Activated naive CD8-positive, alpha-beta T cell treated with anti-CD3 and anti-CD28 coated beads, Interleukin-2, amount 50 U/mL, for 16 hours (primary cell): Measurements from ENCODE around the gene MPC2.
"Not testable (repeated sequence)": the region's sequence is repeated elsewhere in the genome, so short reads cannot be mapped to it uniquely, and the experiment has no call there.

Experiments used
- DNase-seq: peaks from one replicate; pipeline ENCODE4 v3.0.0-alpha.2; 2020; ENCODE audit warnings: low read depth, low spot score

The MPC2 gene

DNA sequence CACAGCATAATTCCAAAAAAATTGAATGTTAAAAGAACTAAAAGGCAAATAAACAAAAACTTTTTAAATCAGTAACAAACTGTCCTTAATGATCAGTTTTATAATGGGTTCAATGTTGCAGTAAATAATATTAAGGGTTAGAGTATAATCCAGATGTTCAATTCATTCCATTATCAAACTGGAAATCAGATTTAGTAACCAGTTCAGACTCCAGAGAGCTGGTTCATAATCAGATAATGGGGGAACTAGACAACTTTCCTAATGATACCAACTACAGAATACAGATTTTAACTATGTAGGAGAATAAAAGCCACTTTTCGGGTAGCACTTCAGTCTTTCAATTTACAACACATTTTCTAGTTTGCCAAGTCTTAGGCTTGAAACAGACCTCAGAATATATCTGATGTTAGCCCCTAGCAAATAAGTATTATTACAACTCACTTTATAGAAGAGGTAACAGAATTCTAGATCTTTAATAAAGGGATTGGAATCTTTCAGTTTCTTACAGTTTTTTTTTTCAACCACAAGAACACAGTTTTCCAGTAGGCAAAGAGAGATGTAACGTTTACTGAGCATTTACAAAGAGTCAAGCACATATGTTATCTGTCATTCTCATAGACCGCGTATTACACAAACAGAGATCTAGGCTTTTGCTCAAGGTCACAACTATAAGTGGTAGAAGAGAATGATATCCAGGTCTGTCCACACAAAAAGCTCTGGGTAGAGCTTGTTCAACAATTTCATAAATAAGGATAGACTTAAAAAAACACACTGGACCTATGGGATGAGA lies 2.3 kb downstream of the MPC2 start:
- DNase-seq, result no peak

GRCh38 chr1:167933788-167934187 lies 3.1 kb downstream of the MPC2 start:
- DNase-seq, result no peak

DNA sequence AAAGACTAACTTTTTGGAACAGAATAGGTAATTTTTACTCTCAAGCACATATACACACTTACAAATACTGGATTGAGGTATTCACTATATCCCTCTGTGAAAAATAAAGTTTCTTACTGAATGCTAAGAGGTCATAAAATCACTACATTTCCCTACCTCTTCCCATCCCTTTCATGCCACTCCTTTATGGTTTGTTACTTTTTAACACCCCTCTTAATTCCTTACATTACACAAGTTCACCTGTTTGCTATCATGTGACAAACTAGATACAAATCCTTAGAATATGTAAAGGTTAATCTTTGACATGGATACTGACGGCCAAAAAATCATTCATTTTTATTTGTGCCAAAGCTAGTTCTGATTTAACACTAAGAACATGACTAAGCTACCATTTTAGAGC lies 7.1 kb downstream of the MPC2 start:
- DNase-seq, result no peak

- DNase-seq, result not testable (repeated sequence)
Measured at GRCh38 chr1:167928919-167929318, 8.0 kb downstream of the MPC2 start.

DNA sequence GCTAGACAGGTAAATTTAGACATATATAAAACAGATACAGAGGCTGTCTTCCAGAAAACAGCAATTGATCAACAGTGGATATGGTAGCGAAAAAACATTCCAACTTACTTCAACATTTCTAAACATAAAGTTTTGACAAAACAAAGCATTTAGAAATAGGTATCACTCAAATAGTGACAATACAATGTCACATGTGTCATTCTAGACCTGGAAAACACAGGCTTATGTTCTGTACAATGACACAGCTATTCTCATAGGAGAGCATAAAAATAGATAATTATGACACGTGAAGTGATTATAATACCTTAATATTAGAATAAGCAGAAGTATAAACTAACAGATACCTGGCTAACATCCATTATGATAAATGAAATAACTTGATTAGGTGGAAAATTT lies 8.4 kb downstream of the MPC2 start:
- DNase-seq, result no peak

DNA sequence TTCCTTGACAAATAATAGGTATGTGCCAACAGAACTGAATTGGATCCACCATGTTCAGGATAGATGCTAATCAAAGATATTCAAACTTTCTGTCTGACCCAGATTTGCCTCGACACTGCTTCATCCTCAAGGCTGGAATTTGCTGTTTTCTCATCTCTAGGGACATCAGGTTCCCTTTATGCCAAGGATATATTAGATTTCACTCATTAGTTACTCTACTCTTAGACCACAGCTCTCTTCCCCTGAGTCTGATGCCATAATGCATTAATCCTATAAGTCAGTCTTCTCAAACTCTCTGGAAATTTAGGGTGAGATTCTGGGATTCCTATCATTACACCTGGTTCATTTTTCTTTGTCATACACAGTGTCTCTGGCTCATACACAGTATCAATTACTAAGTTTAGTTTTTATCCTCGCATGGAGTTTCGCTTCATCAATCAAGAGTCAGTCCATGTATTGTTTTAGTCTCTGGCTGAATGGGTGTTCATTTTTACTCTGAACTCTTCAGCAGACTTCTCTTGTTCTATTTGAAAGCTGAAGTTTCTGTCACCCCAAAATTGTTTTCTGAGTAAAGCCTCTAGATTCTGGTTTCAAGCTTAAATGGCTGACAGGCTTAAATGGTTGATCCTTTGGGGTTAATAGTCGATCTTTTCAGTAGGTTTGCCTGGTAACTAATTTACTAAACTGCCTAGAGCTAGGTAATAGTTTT lies 9.7 kb downstream of the MPC2 start:
- no peak for DNase-seq

GRCh38 chr1:167926486-167926997 lies 10.3 kb downstream of the MPC2 start:
- no peak for DNase-seq

- no peak for DNase-seq
Measured at GRCh38 chr1:167924543-167925231, 12.2 kb downstream of the MPC2 start.

DNA sequence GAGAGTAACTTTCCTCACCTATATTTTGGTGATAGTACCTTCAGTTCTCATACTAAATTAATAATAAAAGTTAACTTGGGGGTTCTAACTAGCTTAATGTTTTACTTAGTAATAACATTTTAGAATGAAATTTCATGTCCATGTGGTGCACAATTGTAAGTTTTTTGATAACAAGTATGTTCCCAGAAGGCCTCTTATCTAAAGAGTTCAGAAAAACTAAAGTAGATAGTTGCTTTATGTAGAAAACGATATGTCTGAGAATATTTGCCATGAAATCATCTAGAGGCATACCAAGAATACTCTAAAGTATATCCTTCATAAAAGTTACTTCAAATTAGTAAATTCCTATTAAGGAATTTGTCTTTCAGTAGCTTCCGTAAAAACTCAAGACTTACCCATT lies 12.8 kb downstream of the MPC2 start:
- no peak for DNase-seq

DNA sequence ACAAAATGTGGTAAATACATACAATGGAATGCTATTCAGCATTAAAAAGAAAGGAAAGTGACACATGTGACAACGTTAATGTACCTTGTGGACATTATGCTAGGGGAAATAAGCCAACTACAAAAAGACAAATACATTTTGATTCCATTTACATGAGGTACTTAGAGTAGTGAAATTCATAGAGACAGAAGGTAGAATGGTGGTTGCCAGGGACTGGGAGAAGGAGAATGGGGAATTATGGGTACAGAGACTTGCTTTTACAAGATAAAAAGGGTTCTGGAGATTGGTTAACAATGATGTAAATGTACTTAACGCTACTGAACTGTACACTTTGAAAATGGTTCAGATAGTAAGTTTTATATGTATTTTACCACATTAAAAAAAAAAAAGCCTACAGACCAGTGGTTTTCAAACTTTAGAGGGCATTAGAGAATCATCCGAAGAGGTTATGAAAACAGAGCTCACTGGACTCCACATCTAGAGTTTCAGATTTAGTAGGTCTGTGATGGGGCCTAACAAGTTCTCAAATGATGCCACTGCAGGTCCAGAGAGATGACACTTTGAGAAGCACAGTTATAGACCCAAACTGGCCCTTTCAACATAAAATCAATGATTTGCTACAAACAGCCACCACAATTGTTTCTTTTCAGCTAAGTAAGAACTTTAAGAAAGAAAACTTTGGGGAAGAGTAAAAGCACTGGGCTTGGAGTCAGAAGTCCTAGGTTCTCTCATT lies 13.4 kb downstream of the MPC2 start:
- no peak for DNase-seq

DNA sequence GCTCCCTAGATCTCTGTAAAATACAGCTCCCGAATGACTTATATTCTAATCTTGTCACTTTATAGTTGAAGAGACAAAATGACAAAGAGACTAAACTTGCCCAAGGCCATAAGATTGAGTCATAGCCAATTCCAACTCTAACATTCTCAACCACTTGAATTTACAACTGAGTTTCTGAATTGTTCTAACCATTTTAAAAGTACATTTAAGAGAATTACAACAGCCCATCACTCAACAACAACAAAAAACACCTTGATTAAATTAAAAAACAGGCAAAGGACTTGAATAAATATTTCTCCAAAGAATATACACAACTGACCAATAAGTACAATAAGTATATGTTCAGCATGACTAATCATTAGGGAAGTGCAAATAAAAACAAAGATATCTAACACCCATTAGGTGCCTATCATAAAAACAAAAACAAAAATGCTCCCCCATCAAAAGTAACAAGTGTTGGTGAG lies 14.2 kb downstream of the MPC2 start:
- DNase-seq, result no peak

DNA sequence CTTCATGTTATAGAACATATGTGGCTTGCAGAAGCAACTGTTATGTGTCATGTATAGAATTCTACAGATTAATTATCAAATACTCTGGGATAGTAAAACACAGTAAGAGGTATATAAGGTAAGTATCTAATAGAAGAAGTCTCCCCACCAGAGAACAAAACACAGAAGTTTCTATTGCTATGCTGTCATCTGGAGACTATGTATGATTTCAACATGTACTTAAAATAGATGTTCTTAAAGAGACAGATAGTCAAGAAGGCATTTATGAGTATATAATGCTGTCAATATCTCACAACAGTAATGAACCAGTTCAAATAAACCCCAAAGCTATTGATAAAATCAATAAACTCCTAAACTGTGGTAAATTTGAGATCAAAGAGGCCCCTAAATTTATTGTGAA lies 14.8 kb downstream of the MPC2 start:
- DNase-seq, result no peak

DNA sequence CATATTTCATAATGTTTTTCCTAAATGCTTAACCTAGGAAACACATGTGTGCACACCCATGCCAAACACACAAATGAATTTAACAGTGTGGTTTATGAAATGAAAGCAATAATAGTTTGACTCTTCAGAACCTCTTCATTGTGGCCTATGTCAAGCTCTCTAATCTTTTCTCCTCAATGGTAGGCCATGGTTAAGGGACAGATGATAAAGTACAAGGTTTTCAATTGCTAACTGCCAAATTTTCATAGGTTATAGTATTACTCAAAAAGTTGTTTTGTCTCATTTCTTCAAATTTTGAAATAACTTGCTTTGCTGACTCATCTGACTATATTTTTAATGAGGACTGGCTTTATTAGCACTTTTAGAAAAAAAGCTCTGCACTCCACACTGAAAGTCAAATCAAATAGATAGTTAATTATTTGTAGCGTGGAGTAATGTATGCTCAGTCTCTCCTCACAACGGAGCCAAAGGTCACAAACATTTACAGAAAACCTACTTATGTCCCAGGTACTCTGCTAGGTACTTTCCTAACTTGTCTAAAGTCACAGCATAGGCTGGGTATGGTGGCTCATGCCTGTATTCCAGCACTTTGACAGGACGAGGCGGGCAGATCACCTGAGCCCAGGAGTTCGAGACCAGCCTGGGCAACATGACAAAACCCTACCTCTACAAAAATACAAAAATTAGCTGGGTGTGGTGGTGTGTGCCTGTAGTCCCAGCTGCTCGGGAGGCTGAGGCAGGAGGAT lies 19.9 kb downstream of the MPC2 start:
- DNase-seq, result no peak

- no peak for DNase-seq
Measured at GRCh38 chr1:167915569-167915968, 21.3 kb downstream of the MPC2 start.

DNA sequence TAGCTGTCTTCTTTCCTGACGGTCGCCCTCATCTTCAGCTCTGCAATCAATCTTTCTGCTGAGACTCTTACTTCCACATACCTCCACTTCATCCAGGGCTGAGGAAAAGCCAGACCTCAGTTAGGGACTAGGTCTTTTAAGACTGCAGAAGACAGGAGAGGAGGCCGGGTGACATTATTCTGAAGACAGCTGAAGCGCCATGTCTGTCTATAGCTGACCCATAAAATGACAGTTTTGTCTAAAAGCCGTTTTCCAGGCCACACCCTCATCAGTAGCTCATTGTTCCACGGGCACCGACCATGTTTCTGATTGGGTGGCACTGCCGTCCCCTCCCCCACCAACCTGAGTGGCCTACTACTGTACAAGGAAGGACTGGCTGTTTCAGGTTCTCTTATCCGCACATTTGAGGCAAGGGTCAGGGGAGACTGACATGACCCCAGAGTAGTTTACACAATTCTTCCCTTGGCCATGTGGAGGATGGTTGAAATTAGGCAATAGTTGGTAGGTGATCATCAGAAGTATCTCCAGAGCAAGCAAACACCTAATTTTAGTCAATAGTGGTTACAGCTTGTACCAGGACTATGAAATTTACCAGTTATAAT lies 22.9 kb downstream of the MPC2 start, which contains the start of gene ADCY10:
ADCY10 (minus strand) TSS at position 240 of the 602 bp plus-strand sequence. CDS start 8,994 bp downstream, outside the sequence.
- no peak for DNase-seq

- no peak for DNase-seq
Measured at GRCh38 chr1:167912294-167912693, 24.6 kb downstream of the MPC2 start.

GRCh38 chr1:167911413-167911812 lies 25.5 kb downstream of the MPC2 start:
- DNase-seq, result no peak

DNA sequence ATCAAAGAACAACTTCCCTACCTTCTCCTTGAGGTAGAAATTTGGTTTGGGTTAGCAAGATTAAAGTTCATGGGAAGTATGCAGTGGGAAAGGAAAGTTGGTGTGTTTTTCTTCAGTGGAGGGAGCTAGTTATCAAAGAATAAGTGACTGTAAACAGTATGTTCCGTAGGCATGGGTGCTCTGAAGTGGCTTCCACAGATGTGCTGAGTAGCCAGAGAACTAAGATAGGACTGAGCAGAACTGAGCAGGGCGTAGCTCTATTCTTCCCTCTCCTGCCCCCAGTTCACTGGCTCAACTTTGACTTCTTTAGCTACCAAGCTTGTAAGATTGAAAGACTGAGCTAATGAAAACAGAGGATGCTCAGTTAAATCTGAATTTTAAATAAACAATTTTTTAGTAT lies 26.3 kb downstream of the MPC2 start:
- DNase-seq, result no peak

- DNase-seq, result no peak
Measured at GRCh38 chr1:167909691-167910180, 27.1 kb downstream of the MPC2 start.

DNA sequence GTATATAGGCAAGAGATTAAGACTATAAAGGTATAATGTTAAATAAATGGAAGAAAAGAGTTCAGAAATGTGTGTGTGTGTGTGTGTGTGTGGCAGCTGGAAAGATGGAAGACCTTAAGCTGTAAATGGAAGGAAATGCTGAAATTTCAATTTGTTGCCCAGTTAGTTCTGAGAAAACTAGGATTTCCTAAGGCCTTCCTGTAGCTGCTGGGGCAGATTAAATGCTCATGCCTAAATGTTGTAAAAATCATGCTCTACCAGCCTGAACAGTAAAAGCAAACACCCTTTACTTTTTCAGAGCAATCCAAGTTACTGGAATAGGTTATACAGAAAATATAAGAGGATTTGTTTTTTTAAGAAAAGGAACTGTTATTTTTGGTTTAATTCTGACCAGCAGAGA lies 31.2 kb downstream of the MPC2 start:
- DNase-seq, result no peak
